HCT116 (cell line): ENCODE results near the gene HUS1B.

Experiments used
- CBX3 ChIP-seq: IDR thresholded peaks from 2 replicates; pipeline ENCODE4 v1.6.1; 2012; ENCODE audit warnings: low read depth
- CEBPB ChIP-seq: IDR thresholded peaks from 2 replicates; pipeline ENCODE4 v1.6.1; 2012; ENCODE audit warnings: low read depth
- EGR1 ChIP-seq: IDR thresholded peaks from 2 replicates; pipeline ENCODE4 v1.6.1; 2012; ENCODE audit warnings: low read depth
- EZH2 ChIP-seq: fragments of 200-600 bp; sonication (generic); IDR thresholded peaks from 2 replicates; pipeline ENCODE4 v1.6.1; 2017; ENCODE audit warnings: antibody characterized with exemption, mixed run types
- EZH2phosphoT487 ChIP-seq: fragments of 200-600 bp; IDR thresholded peaks from 2 replicates; pipeline ENCODE4 v1.6.1; 2018; ENCODE audit warnings: antibody characterized with exemption, borderline replicate concordance
- POLR2A ChIP-seq: IDR thresholded peaks from 2 replicates; pipeline ENCODE4 v1.7.0; 2011; ENCODE audit warnings: borderline replicate concordance; ENCODE audit not compliant: insufficient read depth, insufficient read length; ENCODE audit errors: extremely low read depth
- POLR2AphosphoS5 ChIP-seq: IDR thresholded peaks from 2 replicates; pipeline ENCODE4 v1.6.1; 2011; ENCODE audit warnings: mild to moderate bottlenecking, low read depth, low read length, moderate library complexity
- SP1 ChIP-seq: IDR thresholded peaks from 2 replicates; pipeline ENCODE4 v1.6.1; 2012; ENCODE audit warnings: low read depth
- SRF ChIP-seq: IDR thresholded peaks from 2 replicates; pipeline ENCODE4 v1.6.1; 2012; ENCODE audit warnings: low read depth
- TCF7L2 ChIP-seq: IDR thresholded peaks from 2 replicates; pipeline ENCODE4 v1.7.0; 2011; ENCODE audit warnings: borderline replicate concordance, inconsistent platforms; ENCODE audit not compliant: insufficient read depth, insufficient read length; ENCODE audit errors: extremely low read depth
- ZFX ChIP-seq: fragments of 450-650 bp; IDR thresholded peaks from 2 replicates; pipeline ENCODE4 v1.6.1; 2017
- ZNF274 ChIP-seq: fragments of 200-500 bp; sonication (Bioruptor generic); IDR thresholded peaks from 2 replicates; pipeline ENCODE4 v1.6.1; 2014; ENCODE audit warnings: mild to moderate bottlenecking, low read depth, low read length, inconsistent platforms
- TF ChIP-seq, protein P1 (sequence below), 3 experiments: fragments of 200-600 bp in 1 of 3; sonication (generic) in 1 of 3; IDR thresholded peaks in 2 of 3; conservative IDR thresholded peaks in 1 of 3; 2 replicates each; pipeline ENCODE4 v1.5.1; 2012 to 2017; ENCODE audit warnings: low read depth in 2 of 3, low read length in 2 of 3, antibody characterized with exemption in 1 of 3, borderline replicate concordance in 1 of 3, control low read depth in 1 of 3, mild to moderate bottlenecking in 1 of 3, mixed read lengths in 1 of 3, mixed run types in 1 of 3, moderate library complexity in 1 of 3; ENCODE audit not compliant: insufficient read depth in 1 of 3
- TF ChIP-seq, protein P2 (sequence below): IDR thresholded peaks from 2 replicates; pipeline ENCODE4 v1.6.1; 2012; ENCODE audit warnings: low read depth

DNA sequence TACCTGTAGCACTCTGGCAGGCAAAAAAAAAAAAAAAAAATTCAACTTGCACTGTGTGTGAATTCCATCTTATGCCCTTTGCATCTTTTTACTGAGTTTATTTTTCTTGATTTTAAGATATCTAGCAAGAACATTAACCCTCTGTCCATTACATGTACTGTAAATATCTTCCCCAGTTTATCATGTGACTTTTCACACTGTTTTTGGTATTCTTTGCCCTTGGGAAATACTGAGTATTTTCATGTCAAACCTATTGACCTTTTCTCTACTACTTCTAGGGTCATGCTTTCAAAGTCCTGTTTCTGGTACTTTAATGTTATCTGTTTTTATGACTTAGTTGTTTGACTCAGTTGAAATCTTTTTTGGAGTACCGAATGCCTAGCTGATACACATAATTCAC is 843 bp upstream of the HUS1B start:
- no peak for TF ChIP-seq SP1
- TF ChIP-seq POLR2AphosphoS5, result no peak
- TF ChIP-seq, protein P1, sequence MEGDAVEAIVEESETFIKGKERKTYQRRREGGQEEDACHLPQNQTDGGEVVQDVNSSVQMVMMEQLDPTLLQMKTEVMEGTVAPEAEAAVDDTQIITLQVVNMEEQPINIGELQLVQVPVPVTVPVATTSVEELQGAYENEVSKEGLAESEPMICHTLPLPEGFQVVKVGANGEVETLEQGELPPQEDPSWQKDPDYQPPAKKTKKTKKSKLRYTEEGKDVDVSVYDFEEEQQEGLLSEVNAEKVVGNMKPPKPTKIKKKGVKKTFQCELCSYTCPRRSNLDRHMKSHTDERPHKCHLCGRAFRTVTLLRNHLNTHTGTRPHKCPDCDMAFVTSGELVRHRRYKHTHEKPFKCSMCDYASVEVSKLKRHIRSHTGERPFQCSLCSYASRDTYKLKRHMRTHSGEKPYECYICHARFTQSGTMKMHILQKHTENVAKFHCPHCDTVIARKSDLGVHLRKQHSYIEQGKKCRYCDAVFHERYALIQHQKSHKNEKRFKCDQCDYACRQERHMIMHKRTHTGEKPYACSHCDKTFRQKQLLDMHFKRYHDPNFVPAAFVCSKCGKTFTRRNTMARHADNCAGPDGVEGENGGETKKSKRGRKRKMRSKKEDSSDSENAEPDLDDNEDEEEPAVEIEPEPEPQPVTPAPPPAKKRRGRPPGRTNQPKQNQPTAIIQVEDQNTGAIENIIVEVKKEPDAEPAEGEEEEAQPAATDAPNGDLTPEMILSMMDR (IDR thresholded peaks at IDR 0.05 in 2 of 3, conservative IDR thresholded peaks at IDR 0.05 in 1 of 3; ENCODE audit: borderline replicate concordance in 1 of 3, insufficient read depth in 1 of 3, low read depth in 2 of 3, low read length in 2 of 3), result no peak
- no peak for TF ChIP-seq POLR2A
- TF ChIP-seq EGR1, result no peak
- no peak for TF ChIP-seq EZH2
- TF ChIP-seq ZNF274, result no peak
- no peak for TF ChIP-seq CEBPB
- no peak for TF ChIP-seq EZH2phosphoT487
- no peak for TF ChIP-seq ZFX
- TF ChIP-seq SRF, result no peak
- TF ChIP-seq, protein P2, sequence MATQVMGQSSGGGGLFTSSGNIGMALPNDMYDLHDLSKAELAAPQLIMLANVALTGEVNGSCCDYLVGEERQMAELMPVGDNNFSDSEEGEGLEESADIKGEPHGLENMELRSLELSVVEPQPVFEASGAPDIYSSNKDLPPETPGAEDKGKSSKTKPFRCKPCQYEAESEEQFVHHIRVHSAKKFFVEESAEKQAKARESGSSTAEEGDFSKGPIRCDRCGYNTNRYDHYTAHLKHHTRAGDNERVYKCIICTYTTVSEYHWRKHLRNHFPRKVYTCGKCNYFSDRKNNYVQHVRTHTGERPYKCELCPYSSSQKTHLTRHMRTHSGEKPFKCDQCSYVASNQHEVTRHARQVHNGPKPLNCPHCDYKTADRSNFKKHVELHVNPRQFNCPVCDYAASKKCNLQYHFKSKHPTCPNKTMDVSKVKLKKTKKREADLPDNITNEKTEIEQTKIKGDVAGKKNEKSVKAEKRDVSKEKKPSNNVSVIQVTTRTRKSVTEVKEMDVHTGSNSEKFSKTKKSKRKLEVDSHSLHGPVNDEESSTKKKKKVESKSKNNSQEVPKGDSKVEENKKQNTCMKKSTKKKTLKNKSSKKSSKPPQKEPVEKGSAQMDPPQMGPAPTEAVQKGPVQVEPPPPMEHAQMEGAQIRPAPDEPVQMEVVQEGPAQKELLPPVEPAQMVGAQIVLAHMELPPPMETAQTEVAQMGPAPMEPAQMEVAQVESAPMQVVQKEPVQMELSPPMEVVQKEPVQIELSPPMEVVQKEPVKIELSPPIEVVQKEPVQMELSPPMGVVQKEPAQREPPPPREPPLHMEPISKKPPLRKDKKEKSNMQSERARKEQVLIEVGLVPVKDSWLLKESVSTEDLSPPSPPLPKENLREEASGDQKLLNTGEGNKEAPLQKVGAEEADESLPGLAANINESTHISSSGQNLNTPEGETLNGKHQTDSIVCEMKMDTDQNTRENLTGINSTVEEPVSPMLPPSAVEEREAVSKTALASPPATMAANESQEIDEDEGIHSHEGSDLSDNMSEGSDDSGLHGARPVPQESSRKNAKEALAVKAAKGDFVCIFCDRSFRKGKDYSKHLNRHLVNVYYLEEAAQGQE, result no peak
- TF ChIP-seq TCF7L2, result no peak
- TF ChIP-seq CBX3, result no peak
